Activated CD4-positive, alpha-beta T cell treated with anti-CD3 and anti-CD28 coated beads for 24 hours (primary cell): ENCODE results near the gene HDAC11.
"Not testable (repeated sequence)": the region's sequence is repeated elsewhere in the genome, so short reads cannot be mapped to it uniquely, and the experiment has no call there.

ENCODE experiments used
- DNase-seq, 2 donors: peaks; one replicate each; pipeline ENCODE4 v3.0.0-alpha.2; 2020; ENCODE audit warnings: low read depth in 2 of 2

The HDAC11 gene

DNA sequence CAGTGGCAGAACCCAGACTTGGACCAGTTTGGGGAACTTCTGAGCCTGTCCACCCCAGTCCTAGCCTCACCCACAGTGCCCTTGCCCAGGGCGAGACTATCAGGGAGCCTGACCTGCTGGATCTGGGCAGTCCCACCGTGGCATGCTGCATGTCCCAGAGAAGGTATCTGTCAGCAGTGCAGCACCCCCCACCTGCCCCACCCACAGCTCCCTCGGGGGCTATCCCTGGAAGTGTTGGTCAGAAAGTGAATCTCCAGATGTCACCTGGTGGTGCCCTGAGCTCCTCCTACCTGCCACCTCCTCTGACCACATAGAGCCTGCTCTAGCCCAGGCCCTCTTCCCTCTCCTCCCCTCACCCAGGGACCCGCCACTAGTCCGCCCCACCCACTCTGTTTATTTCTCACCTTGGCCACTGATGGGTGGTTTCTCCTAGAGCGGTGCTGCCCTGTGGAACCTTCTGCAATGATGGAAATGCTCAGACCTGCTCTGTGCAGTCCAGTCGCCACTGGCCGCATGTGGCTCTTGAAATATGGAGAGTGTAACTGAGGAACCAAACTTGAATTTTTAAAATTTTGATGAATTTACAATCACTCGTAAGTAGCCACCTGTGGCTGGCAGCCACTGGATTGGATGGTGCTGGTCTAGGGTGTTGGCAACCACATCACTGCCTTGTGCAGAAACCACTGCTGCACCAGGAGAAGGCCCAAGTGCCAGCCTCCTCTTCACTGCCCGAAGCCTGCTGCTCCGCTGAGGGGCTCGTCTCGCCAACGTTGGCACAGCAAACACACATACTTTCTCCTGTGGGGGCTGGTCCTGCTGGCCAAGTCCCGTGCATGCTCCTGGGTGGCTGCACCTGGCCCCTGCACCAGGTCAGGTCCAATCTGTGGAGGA is 13.1 kb downstream of the HDAC11 start:
- DNase-seq: no peak

DNA sequence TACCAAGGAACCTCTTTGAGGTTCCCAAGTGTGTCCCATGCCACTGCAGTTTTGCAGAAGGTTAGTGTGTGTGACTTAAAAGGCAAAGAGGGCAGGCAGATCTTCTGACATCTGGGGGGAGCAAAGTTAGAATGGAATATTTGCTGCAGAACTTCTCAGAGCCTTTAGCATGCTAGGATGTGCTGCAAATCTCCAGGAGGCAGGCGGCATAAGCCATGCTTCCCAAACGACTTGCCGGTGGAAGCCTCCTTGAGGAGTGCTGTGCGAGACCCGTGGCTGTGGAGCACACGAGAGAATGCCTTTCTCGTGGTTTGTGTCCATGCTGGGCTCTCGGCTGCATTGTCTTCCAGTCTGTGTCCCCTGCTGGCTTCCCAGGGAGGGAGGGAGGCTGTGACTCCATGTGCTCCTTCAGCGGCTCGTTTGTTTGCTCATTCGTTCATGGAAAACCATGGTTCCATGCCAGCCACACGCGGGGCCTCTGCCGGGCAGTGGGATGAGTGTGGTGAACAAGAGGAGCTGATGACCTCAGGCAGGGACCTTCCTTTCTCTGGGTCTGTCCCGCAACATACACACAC is 13.8 kb downstream of the HDAC11 start:
- DNase-seq: no peak

DNA sequence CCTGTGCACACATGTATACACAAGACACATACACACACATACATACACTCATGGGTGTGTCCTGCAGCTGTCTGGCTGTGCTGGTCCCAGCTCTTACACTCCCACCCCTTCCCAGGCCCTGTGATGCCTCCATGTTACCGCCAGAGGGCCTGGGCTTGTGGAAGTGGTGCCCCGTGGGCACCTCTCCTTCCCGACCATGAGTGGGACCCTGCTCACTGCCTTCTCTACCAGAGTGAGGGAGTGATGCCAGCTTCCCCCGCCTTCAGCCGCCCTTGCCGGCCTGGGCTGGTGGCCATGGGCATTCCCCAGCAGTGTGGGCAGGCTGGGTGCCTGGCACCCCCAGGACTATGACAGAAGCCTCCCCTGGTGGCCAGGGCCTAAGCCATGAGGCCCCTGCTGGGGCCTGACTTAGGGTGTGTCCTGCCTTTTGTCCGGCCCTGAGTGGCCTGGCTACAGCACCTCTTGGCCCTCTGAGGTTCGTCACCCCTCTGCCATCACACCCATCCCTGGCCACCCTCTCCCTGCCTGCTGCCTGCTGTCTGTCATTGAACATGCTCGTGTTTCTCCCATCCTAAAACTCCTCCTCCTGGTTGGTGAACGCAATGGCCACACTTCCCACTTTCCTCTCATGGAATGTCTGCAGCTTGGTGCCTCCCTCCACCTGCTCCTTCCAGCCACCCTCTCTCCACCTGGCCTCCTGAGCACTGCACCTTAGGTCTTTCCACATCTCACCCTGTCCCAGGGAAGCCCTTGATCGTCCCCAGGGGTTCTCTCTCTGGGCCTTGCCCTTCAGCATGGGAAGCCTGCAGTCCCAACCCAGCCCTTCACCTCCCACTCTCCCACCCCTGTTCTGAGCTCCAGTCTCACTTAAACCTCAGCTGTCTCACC is 14.6 kb downstream of the HDAC11 start:
- no peak for DNase-seq

DNA sequence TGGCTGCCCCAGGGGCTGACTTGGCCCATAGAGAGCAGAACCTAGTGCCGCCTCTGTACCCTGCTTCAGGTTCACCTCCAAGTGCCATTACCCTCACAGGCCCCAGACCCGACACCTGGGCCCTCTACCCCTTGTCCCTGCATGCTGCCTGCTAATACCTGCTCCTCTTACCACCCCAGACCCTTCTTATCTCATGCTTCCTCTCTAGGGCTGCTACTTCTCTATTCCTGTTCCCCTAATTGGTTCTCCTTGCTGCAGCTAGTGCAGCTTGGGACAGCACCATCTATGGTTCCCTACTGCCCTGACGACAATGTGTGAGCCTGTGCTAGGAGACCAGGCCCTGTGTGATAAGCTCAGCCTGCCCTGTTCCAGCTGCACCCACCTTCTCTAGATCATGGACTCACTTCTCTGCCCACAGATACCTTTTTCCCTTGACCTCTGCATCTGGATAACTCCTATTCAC is 15.3 kb downstream of the HDAC11 start:
- no peak for DNase-seq

DNA sequence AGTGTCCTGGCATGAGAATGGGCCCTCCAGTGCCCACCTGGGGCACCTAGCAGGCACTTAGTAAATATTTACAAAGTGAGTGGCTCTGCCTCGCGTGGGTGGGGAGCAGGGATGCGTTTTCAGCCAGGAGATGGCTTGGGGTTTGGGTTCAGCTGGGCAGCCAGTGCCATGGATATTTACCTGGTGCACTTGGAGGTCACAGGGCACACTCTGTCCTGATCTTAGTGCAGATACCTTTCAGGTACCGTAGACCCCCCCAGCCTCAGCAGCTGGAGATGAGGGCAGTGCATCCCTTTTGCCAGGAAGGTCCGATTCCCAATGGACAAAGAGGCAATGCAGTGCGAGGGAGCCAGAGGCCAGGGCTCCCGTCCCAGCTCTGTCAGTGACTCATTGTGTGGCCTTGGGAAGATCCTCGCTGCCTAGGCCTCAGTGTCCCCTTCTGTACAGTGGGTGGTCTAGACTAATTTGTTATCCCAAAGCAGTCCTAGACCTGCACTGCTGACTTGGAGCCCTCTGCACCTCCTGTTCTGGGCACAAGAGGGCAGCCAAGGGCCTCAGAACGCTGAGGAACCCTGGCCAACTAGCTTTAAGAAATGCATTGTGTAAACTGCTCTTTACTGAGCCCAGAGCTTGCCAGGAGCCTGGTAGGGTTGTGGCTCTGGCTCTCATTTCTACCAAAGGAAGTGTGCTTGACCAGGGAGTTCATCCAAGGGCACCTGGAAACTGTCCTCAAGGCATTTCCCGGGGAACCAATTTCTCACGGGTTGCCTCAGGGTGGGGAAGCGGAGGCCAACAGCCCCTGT is 16.0 kb downstream of the HDAC11 start:
- peak; percentile 52 to 55 for DNase-seq

DNA sequence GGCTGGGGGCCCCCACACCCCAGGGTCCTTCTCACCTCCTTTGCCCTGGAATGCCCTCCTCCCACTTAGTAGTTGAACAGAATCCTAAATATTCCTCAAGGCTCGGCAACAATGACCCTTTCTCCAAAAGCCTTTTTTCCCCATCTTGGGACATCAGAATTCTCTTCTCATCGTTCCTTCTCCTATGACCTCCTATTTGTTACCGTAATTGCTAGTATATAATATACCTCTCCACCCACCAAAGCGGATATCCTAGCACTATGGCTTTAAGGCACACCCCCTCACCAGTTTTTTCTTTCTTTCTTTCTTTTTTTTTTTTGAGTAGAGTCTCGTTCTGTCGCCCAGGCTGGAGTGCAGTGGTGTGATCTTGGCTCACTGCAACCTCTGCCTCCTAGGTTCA is 16.8 kb downstream of the HDAC11 start:
- DNase-seq: no peak

DNA sequence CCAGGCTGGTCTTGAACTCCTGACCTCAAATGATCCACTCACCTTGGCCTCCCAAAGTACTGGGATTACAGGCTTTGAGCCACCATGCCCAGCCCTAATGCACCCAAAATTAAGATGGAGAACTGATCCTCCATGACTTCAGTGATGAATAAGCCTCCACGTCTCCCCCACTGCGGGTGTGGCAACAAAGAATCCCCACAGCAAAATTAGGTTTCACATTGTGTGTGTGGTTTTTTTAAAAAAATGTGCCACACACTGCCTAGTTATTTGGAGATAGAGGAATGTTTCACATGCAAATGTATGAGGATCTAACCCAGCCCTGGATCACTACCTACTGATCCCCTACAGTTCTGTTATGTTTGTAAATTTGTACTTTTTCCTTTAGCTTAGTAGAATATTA is 17.3 kb downstream of the HDAC11 start:
- DNase-seq: no peak

DNA sequence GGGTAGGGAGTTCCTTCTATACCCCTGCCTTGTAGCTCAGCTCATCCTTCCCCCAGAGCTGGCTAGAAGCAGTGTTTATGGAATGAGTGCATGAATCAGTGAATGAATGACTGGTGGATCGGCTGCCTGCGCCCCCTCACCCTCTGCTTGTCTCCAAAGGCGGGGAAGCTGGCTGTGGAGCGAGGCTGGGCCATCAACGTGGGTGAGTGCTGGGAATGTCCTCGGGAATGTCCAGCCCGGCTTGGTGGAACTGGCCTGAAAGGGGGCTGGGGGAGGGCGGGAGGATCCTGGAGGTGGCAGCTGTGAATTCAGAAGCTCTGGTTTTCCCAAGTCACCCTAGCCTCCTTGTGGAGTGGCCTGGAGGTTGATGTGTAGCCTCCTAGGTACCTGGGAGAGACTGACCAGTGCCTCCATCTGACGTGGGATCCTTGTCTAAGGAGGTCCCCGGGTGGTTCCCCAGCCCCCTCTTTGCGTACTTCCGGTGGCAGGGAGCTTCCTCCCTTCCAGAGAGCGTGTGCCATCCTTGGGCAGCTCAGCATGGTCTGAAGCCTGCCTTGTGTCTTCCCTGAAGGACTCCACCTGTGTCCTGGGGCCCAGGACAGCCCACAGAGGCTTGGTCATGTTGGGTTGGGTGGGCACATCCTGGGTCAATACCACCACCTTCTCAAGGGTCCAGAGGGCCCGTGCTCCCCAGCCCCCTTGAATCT is 18.4 kb downstream of the HDAC11 start:
- no peak for DNase-seq

DNA sequence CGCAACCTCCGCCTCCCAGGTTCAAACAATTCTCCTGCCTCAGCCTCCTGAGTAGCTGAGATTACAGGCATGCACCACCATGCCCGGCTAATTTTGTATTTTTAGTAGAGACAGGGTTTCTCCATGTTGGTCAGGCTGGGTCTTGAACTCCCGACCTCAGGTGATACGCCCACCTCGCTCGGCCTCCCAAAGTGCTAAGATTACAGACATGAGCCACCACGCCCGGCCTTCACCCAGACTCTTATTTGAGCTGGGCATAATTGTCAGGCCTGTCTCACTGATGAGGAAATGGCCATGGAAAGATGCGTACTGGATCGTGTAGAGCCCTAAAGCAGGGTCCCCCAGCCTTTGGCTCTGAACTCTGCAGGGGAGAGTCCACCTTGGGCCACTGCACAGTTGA is 19.1 kb downstream of the HDAC11 start:
- DNase-seq: not testable (repeated sequence)

DNA sequence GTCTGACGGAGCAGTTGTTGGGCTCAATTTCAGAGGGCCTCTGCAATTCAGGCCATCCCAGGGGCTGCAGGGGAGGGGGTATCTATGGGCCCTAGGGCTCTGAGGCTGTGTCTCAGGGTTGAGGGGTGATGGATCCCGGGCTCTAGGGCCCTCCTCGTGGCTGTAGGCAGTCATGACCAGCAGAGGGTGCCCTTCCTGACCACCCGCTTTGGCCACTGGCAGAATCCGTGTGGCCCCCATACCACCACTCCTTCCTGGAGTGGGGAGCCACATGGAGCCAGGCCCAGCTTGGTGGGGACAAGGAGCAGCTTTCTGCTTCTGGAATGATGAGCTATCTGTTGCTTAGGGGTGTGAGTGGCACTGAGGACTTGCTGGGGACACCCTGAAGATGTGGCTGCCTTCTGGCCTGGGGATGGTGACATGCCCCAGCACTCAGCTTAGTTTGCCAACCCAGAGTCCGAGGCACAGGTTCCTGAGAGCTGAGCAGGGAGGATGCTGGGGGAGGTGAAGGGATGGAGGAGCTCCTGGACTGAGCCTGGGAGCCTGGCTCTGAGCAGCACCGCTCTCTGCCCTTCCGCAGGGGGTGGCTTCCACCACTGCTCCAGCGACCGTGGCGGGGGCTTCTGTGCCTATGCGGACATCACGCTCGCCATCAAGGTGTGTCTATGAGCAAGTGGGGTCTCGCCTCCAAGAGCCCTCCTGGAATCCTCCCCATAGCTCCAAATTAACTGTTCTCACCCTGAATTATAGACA is 20.2 kb downstream of the HDAC11 start:
- no peak for DNase-seq

DNA sequence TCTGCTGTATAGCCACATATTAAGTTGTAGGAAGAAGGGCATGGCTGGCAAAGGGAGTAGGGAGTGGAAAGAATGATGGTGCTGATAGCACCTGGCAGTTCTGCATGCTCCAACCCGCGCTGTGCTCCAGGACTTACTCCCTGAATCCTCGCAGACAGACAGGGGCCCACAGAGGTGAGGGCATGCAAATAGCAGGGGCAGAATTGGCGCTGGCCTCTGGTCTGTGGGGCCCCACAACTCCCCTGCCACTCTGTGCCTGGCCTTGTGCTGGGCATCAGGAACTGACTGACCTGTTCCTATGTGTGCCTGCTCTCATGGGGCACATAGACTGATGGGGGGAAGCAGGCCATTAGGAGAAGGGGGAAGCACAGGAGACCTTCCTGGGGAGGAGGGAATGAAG is 20.9 kb downstream of the HDAC11 start:
- DNase-seq: no peak

DNA sequence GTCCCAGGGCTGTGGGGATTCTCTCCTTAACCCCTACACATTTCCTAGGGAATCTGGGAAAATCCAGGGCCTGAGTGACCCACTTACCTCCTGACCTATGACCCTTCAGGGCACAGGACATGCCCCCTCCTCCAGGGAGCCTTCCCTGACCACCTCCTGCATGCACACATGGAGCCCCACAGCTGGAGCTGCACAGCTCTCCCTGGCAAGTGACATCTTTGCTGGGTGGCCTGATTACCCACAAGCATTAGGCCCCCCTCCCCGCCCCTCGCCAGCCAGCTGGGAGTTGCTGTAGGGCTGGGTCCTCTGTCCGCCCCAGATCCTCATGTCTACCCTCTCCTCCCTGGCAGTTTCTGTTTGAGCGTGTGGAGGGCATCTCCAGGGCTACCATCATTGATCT is 21.4 kb downstream of the HDAC11 start:
- DNase-seq: no peak

DNA sequence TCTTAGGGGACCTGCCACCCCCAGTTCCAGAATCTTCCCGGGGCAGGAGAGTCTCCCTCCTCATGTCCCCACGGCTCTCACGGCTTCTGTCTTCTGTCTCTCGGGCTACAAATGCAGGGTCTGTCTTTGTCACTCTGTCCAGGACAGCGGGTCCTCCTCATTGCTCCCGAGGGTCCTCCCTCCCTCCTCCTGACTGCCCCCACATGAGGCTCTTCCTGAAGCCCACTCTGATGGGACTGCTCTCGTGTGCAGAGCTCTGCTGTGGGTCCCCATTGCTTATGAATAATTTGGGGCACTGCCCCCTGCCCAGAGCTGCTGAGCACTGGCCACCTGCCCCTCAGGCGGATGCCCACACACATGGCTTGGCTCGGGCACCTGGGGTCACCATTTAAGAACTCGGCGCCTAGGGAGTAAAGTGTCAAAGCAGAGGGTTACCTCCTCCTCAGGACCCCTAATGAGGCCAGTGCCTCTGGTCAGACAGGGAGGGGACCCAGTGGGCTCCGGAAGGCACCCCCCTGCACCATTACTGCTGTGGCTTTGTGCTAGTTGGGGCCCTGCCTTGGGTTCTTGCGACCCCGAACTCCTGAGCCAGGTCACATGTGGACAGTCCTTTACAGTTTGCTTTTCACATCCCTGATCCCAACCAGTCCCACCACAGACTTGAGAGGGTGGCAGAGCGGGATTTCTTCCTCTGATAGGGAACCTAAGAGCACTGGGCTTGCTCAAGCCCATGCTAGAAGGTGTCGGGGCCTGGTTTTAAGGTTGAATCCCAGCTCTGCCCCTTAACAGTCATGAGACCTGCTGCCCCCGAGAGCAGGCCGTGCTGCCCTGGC is 22.1 kb downstream of the HDAC11 start:
- DNase-seq: no peak

DNA sequence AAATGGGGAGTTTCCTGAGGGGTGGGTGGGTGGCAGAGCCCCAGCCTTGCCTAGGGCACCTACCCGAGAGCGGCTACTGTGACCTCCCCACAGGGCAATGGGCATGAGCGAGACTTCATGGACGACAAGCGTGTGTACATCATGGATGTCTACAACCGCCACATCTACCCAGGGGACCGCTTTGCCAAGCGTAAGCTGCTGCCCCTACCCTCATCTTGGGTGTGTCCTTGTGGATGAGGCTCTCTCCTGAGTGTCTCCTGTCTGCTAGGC is 22.6 kb downstream of the HDAC11 start:
- no peak for DNase-seq

DNA sequence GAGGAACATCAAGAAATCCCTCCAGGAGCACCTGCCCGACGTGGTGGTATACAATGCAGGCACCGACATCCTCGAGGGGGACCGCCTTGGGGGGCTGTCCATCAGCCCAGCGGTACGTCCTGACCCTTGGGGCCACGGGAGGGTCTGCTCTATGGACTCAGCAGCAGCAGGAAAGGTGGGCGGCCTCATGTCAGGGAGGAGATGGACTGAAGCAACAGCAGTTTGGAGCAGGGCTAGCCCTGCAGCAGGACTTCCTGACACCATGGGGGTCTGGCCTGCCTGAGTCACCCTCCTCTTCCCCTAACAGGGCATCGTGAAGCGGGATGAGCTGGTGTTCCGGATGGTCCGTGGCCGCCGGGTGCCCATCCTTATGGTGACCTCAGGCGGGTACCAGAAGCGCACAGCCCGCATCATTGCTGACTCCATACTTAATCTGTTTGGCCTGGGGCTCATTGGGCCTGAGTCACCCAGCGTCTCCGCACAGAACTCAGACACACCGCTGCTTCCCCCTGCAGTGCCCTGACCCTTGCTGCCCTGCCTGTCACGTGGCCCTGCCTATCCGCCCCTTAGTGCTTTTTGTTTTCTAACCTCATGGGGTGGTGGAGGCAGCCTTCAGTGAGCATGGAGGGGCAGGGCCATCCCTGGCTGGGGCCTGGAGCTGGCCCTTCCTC is 24.2 kb downstream of the HDAC11 start:
- no peak for DNase-seq

DNA sequence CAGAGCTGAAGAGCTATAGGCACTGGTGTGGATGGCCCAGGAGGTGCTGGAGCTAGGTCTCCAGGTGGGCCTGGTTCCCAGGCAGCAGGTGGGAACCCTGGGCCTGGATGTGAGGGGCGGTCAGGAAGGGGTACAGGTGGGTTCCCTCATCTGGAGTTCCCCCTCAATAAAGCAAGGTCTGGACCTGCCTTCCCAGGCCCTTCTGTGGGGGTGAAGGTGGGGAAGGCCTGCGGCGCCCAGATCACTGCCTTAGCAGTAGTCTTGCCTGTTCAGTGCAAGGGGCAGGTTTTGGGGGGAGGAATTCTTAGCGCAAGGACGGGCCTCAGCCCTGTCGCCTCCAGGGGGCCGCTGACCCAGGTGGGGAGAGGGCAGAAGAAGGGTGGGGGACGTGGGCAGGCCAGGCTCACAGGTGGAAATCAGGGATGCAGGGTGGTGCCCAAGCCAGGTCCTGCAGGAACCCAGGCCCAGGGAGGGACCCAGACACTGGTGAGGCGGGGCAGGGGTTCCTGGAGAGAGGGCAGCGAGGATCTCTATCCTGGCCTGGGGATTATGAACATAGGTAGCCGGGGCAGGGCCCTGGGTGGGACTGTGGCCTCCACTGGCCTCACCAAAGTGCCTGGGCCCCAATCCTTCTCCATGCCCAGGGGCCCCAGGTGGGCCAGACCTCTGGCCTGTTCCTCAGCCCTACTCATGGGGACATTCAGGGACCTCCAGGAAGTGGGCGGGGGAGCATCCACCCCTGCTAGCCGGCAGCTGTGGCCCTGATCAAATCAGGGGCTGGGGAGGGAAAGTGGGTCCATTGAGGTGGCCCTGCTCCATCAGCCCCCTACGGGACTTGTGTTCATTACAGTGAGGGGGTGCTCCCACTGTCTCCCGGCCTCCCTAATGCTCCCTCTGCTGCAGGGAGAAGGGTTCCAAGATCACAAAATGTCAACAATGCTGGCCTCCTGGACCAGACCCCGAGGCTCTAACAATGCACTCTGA is 25.3 kb downstream of the HDAC11 start:
- DNase-seq: no peak

DNA sequence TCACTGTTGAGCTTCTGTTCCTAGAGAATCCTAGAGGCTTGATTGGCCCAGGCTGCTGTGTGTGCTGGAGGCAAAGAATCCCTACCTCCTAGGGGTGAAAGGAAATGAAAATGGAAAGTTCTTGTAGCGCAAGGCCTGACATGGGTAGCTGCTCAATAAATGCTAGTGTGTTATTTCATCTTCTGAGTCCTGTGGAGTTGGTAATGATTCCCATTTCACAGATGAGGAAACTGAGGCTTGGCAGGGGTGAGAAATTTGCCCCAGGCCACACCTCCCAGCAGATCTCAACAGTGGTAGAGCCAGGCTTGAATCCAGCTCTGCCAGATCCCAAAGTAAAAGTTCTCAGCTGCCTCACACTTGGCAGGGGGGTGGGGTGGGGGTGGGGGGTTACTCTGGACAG is 26.1 kb downstream of the HDAC11 start:
- DNase-seq: no peak

DNA sequence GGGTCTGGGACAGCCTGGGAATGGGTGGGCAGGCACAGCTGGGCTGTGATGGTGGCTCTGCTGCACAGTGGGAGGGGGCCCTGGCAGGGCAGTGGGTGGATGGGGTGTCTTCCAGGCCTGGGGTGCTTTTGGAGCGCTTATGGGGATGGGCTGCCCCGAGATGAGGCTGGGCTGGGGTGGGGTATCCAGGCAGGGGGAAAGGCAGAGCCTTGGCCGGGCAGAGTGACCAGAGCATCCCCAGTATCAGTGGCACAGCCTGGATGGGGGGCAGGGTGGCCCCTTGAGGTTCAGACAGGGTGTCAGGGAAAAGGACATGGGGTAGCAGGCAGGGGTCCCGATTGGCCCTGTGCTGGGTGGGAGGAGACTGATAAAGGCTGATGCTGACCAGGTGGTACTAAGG is 26.6 kb downstream of the HDAC11 start:
- DNase-seq: no peak
